Left lung (tissue), 10 donors: ENCODE measurements around the gene BCR. TPM values are rescaled to one million over a fixed set of nuclear protein-coding genes. Genes with fewer than 3 reads are reported as not detected.

ENCODE experiments used
- ATAC-seq: fragments of 200-7000 bp; cut with Tn5 transposase; one replicate; pipeline ENCODE4 v1.9.1; 2020; ENCODE audit warnings: moderate library complexity
- DNase-seq, 4 donors: peaks; one replicate each; pipeline ENCODE4 v3.0.0-alpha.2; 2013 to 2020
- H3K27ac ChIP-seq, 2 donors: fragments of 200-600 bp; sonication (generic) in 1 of 2; one replicate each; pipeline versions ENCODE4 v1.5.0 to v1.8.0; 2020 to 2021
- H3K27me3 ChIP-seq, 2 donors: fragments of 200-600 bp; sonication (generic) in 1 of 2; one replicate each; pipeline versions ENCODE4 v1.5.0 to v1.8.0; 2020 to 2021
- H3K36me3 ChIP-seq, 2 donors: fragments of 200-600 bp; sonication (generic) in 1 of 2; one replicate each; pipeline versions ENCODE4 v1.5.0 to v1.8.0; 2020 to 2021
- H3K4me1 ChIP-seq, 2 donors: fragments of 200-600 bp; one replicate each; pipeline ENCODE4 v1.8.0; 2021
- H3K4me3 ChIP-seq, 2 donors: fragments of 200-600 bp; sonication (generic) in 1 of 2; one replicate each; pipeline versions ENCODE4 v1.5.0 to v1.8.0; 2020 to 2021; ENCODE audit warnings: mild to moderate bottlenecking in 1 of 2
- H3K9me3 ChIP-seq, 2 donors: fragments of 200-600 bp; sonication (generic) in 1 of 2; one replicate each; pipeline versions ENCODE4 v1.5.0 to v1.8.0; 2020 to 2021
- intact Hi-C, 2 donors: fragments of 100-400 bp; cut with DNase I; formaldehyde crosslinking; loops; one replicate each; pipeline versions ENCODE4 v1.11.2 to v1.14.2; 2022
- polyA plus RNA-seq, 6 donors: library from polyadenylated mRNA; unstranded; fragments of 120-200 nt; gene quantifications; one replicate each; pipeline ENCODE4 v1.2.1, GENCODE V29; 2013; ENCODE audit not compliant: insufficient read length in 6 of 6
- total RNA-seq, 2 donors: library from RNA; stranded (reverse); fragmentation: NEBNext Ultra II Directional; extraction: Animal tissue kit (Norgen Biotek cat#: 25700); gene quantifications; one replicate each; pipeline ENCODE4 v1.2.1, GENCODE V29; 2021
- TF ChIP-seq, protein P1 (sequence below), 2 donors: fragments of 200-600 bp; sonication (generic) in 1 of 2; IDR thresholded peaks; one replicate each; pipeline versions ENCODE4 v1.5.0 to v1.8.0; 2021; ENCODE audit warnings: antibody characterized with exemption in 2 of 2
- donor health status: DM: no; HTN: yes; CAD: no.
- donor health status: DM: no; HTN: no; CAD: no.

BCR gene
- total and polyA plus RNA-seq, 8 donors: 41.1 to 70.4 (median 48.9) TPM

DNA sequence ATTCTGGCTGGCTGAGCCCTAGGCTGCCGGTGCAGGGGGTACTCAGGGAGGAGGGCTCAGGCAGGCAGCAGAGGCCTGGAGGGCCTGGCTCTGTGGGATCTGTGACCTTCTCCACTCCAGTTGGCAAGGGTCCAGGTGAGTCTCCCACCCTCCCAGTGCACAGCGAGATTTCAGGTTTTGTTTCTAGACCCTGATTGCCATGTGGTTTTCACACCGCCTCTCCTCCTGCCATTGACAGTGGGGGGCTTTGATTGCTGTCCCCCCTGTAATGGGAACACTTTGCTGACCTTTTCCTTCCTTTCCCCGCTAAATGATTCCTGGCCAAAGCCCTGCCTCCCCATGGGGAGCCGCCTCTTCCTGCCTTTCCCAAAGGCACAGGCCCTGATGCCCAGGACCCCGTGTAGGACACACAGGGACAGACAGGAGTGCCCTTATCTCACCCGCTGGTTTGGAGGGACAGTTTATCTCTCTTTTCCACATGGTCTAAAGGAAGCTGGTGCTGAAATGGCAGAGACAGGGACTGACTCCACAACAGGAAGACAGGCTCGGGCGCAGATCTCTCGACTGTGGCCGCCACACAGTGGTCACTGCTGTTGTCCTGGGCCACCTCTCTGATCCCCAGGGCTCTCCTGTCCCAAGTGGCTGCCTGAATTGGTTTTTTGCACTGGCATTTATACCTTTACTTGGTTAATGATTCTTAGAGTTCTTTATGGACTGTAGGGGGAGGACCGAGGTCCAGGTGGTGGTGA is 43.4 kb downstream of the BCR start:
- peaks cover 0 to 5% of the 10 kb centered on the region in 2 donors for H3K9me3 ChIP-seq
- H3K27ac ChIP-seq: peak overlapping the region; percentile 39 to 83
- no peaks in the 10 kb centered on the region for H3K27me3 ChIP-seq
- intact Hi-C loops: no loop called here
- TF ChIP-seq, protein P1, sequence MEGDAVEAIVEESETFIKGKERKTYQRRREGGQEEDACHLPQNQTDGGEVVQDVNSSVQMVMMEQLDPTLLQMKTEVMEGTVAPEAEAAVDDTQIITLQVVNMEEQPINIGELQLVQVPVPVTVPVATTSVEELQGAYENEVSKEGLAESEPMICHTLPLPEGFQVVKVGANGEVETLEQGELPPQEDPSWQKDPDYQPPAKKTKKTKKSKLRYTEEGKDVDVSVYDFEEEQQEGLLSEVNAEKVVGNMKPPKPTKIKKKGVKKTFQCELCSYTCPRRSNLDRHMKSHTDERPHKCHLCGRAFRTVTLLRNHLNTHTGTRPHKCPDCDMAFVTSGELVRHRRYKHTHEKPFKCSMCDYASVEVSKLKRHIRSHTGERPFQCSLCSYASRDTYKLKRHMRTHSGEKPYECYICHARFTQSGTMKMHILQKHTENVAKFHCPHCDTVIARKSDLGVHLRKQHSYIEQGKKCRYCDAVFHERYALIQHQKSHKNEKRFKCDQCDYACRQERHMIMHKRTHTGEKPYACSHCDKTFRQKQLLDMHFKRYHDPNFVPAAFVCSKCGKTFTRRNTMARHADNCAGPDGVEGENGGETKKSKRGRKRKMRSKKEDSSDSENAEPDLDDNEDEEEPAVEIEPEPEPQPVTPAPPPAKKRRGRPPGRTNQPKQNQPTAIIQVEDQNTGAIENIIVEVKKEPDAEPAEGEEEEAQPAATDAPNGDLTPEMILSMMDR (IDR thresholded peaks at IDR 0.05): no peak
- ATAC-seq (no peak), DNase-seq (no peak)
- no peak overlapping the region for H3K4me3 ChIP-seq
- H3K4me1 ChIP-seq: peaks cover 61 to 93% of the 10 kb centered on the region in 2 donors
- no peaks in the 10 kb centered on the region for H3K36me3 ChIP-seq

DNA sequence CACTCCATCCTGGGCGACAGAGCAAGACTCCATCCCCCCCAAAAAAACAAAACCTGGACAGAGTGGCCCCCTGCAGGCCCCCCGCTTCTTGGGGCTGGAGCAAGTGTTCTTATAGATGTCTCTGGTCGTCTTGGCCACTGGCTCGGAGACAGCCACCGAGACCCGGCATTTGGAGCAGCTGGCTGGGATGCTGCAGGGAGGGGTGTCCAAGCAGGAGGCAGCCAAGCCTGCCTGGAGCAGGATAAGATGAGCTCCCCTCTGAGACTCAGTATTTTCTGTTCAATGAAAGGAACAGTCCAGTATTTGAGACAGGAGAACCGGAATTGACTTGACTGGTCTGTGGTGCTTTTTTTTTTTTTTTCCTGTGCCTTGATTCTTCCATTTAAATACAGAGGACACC is 44.5 kb downstream of the BCR start:
- intact Hi-C loops: no loop called here
- TF ChIP-seq, protein P1 (IDR thresholded peaks at IDR 0.05): no peak
- peaks cover 0 to 10% of the 10 kb centered on the region in 2 donors for H3K9me3 ChIP-seq
- ATAC-seq (no peak), DNase-seq (no peak)
- H3K36me3 ChIP-seq: no peaks in the 10 kb centered on the region
- H3K27ac ChIP-seq: peak overlapping the region in 1 of 2 donors; percentile 83
- H3K4me1 ChIP-seq: peaks cover 50 to 82% of the 10 kb centered on the region in 2 donors
- H3K27me3 ChIP-seq: no peaks in the 10 kb centered on the region
- H3K4me3 ChIP-seq: no peak overlapping the region

DNA sequence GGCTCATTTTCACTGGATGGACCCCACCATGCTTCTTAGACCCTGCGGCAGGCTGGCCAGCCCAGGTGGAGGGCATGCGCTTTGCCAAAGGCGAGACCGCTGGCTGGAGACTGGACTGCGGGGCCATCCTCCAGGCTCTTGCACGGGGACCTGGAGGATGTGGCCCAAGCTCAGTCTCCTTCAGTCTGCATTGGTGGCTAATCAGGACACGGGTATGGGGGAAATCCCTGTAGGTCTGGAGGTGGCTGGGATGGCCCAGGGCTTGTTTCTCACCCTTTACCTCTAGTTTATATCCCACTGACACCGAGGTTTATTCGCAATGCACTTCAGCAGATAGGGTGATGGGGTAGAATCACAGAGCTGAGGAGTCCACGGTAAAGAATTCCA is 45.0 kb downstream of the BCR start:
- no peak for ATAC-seq
- Histone ChIP-seq H3K27me3 (no peaks in the 10 kb centered on the region), H3K27ac (peak overlapping the region; percentile 75 to 83), H3K4me1 (peaks cover 46 to 77% of the 10 kb centered on the region in 2 donors), H3K9me3 (peaks cover 0 to 10% of the 10 kb centered on the region in 2 donors), H3K36me3 (peaks cover 0 to 2% of the 10 kb centered on the region in 2 donors), H3K4me3 (no peak overlapping the region)
- TF ChIP-seq, protein P1 (IDR thresholded peaks at IDR 0.05): no peak
- no peak for DNase-seq
- intact Hi-C loops: no loop called here

DNA sequence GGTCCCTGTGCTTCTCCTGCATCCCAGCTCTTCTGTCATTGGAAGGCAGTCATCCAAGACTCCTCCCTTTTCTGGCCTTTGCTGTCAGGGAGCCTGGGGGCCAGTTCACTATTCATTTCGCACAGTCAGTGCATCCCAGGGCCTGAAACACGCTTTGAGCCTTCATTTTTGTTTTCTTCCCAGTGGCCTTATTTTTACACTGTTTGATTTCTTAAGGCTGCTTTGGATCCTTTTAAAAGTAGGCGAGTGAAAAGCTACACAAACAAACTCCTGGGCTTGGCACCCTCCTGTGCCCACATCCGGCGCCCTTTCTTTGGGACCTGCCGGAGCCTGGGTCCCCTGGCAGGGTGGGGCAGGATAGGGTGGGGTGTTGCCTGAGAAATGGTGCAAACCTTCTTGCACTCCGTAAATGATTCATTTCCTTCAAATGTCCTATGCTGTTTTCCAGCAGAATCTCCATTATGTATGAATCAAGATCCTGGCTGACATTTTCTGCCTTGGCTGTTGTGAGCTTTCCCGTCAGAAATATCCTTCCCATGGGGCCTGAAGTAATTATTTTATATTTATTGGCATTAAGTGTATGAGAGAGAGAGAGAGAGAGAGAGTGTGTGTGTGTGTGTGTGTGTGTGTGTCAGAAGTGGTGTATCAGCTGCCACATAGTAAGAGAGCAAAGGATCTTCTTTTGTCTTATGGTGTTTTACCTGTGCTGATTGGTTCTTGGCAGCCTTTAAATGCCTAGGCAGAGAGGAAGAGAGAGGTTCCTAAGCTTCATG is 45.6 kb downstream of the BCR start:
- DNase-seq (peak in 2 of 4 donors; percentile 72 to 87), ATAC-seq (peak; percentile 86)
- intact Hi-C loops: no loop called here
- peaks cover 0 to 10% of the 10 kb centered on the region in 2 donors for H3K9me3 ChIP-seq
- no peaks in the 10 kb centered on the region for H3K27me3 ChIP-seq
- H3K4me1 ChIP-seq: peaks cover 40 to 71% of the 10 kb centered on the region in 2 donors
- TF ChIP-seq, protein P1 (IDR thresholded peaks at IDR 0.05): no peak
- peak overlapping the region; percentile 75 to 83 for H3K27ac ChIP-seq
- H3K4me3 ChIP-seq: no peak overlapping the region
- peaks cover 0 to 6% of the 10 kb centered on the region in 2 donors for H3K36me3 ChIP-seq

DNA sequence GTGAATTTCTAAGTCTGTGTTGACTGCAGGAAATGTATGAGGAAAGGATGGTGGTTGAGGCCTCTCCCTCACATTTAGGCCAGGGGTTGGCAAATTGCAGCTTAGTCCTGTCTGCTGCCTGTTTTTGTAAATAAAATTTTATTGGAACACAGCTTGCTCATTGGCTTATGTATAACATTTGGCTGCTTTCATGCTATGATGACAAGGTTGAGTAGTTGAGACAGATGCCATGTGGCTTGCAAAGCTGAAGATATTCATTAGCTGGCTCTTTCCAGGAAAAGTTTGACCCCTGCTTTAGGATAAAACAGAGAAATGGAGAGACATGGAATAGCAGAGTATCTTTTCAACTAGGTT is 46.2 kb downstream of the BCR start:
- intact Hi-C loops: no loop called here
- Histone ChIP-seq H3K9me3 (peaks cover 0 to 10% of the 10 kb centered on the region in 2 donors), H3K36me3 (peaks cover 0 to 6% of the 10 kb centered on the region in 2 donors), H3K4me1 (peaks cover 37 to 66% of the 10 kb centered on the region in 2 donors), H3K27ac (peak overlapping the region; percentile 75 to 83), H3K27me3 (no peaks in the 10 kb centered on the region), H3K4me3 (no peak overlapping the region)
- DNase-seq (no peak), ATAC-seq (no peak)
- TF ChIP-seq, protein P1 (IDR thresholded peaks at IDR 0.05): no peak
